HEK293 (cell line): Measurements from ENCODE around the gene SLC8A2.

Experiments used
- FEZF1 ChIP-seq: fragments of 450-650 bp; formaldehyde crosslinking; IDR thresholded peaks from 2 replicates; pipeline ENCODE4 v1.5.1; 2016; ENCODE audit warnings: missing biosample characterization, missing genetic modification characterization
- GLIS1 ChIP-seq: fragments of 450-650 bp; formaldehyde crosslinking; IDR thresholded peaks from 2 replicates; pipeline ENCODE4 v1.5.1; 2016; ENCODE audit warnings: missing biosample characterization, missing genetic modification characterization
- HOXA7 ChIP-seq: sonication (generic); formaldehyde crosslinking; IDR thresholded peaks from 2 replicates; pipeline ENCODE4 v1.8.1; 2022; ENCODE audit warnings: missing genetic modification reagents, borderline replicate concordance
- KLF1 ChIP-seq: fragments of 450-650 bp; formaldehyde crosslinking; IDR thresholded peaks from 2 replicates; pipeline ENCODE4 v1.5.1; 2016; ENCODE audit warnings: missing biosample characterization, missing genetic modification characterization
- KLF7 ChIP-seq: fragments of 450-650 bp; formaldehyde crosslinking; IDR thresholded peaks from 2 replicates; pipeline ENCODE4 v1.5.1; 2016; ENCODE audit warnings: missing biosample characterization, missing genetic modification characterization, borderline replicate concordance
- PRDM1 ChIP-seq: fragments of 450-650 bp; formaldehyde crosslinking; IDR thresholded peaks from 2 replicates; pipeline ENCODE4; 2016; ENCODE audit warnings: missing biosample characterization, missing genetic modification characterization
- SP2 ChIP-seq: fragments of 450-650 bp; formaldehyde crosslinking; IDR thresholded peaks from 2 replicates; pipeline ENCODE4 v1.5.1; 2016; ENCODE audit warnings: missing biosample characterization, missing genetic modification characterization
- TCF7L2 ChIP-seq: IDR thresholded peaks from 2 replicates; pipeline ENCODE4 v1.6.1; 2011; ENCODE audit warnings: low read depth, mild to moderate bottlenecking, inconsistent platforms, low read length, moderate library complexity, borderline replicate concordance
- TRIM28 ChIP-seq: IDR thresholded peaks from 2 replicates; pipeline ENCODE4 v1.6.1; 2011; ENCODE audit warnings: low read length, control low read depth, borderline replicate concordance
- ZBTB1 ChIP-seq: fragments of 450-650 bp; formaldehyde crosslinking; IDR thresholded peaks from 2 replicates; pipeline ENCODE4 v1.5.1; 2016; ENCODE audit warnings: missing biosample characterization, missing genetic modification characterization
- ZEB2 ChIP-seq: fragments of 450-650 bp; formaldehyde crosslinking; IDR thresholded peaks from 2 replicates; pipeline ENCODE4 v1.5.1; 2016; ENCODE audit warnings: missing biosample characterization, missing genetic modification characterization
- ZNF112 ChIP-seq: fragments of 450-650 bp; formaldehyde crosslinking; IDR thresholded peaks from 2 replicates; pipeline ENCODE4 v1.5.0; 2017; ENCODE audit warnings: missing biosample characterization, missing genetic modification characterization
- ZNF132 ChIP-seq: fragments of 450-650 bp; formaldehyde crosslinking; IDR thresholded peaks from 2 replicates; pipeline ENCODE4 v1.5.1; 2017; ENCODE audit warnings: missing biosample characterization, missing genetic modification characterization, borderline replicate concordance
- ZNF146 ChIP-seq: fragments of 450-650 bp; formaldehyde crosslinking; IDR thresholded peaks from 2 replicates; pipeline ENCODE4 v1.5.1; 2016; ENCODE audit warnings: missing biosample characterization, missing genetic modification characterization
- ZNF157 ChIP-seq: fragments of 450-650 bp; formaldehyde crosslinking; IDR thresholded peaks from 2 replicates; pipeline ENCODE4 v1.5.1; 2016; ENCODE audit warnings: missing biosample characterization, missing genetic modification characterization
- ZNF175 ChIP-seq: fragments of 450-650 bp; formaldehyde crosslinking; IDR thresholded peaks from 2 replicates; pipeline ENCODE4 v1.5.1; 2016; ENCODE audit warnings: missing biosample characterization, missing genetic modification characterization
- ZNF221 ChIP-seq: fragments of 450-650 bp; formaldehyde crosslinking; IDR thresholded peaks from 2 replicates; pipeline ENCODE4 v1.5.1; 2017; ENCODE audit warnings: missing biosample characterization, missing genetic modification characterization, borderline replicate concordance
- ZNF23 ChIP-seq: fragments of 450-650 bp; formaldehyde crosslinking; IDR thresholded peaks from 2 replicates; pipeline ENCODE4 v1.5.1; 2016; ENCODE audit warnings: missing biosample characterization, missing genetic modification characterization, borderline replicate concordance
- ZNF324 ChIP-seq: fragments of 450-650 bp; formaldehyde crosslinking; IDR thresholded peaks from 2 replicates; pipeline ENCODE4 v1.5.1; 2016; ENCODE audit warnings: missing biosample characterization, missing genetic modification characterization
- ZNF341 ChIP-seq: fragments of 450-650 bp; formaldehyde crosslinking; IDR thresholded peaks from 2 replicates; pipeline ENCODE4; 2016; ENCODE audit warnings: low read depth, missing biosample characterization, missing genetic modification characterization
- ZNF37A ChIP-seq: fragments of 450-650 bp; IDR thresholded peaks from 2 replicates; pipeline ENCODE4 v1.5.1; 2018; ENCODE audit warnings: missing biosample characterization, missing genetic modification characterization
- ZNF426 ChIP-seq: fragments of 450-650 bp; formaldehyde crosslinking; IDR thresholded peaks from 2 replicates; pipeline ENCODE4 v1.5.1; 2017; ENCODE audit warnings: missing biosample characterization, missing genetic modification characterization, mild to moderate bottlenecking, inconsistent platforms, moderate library complexity
- ZNF549 ChIP-seq: fragments of 450-650 bp; IDR thresholded peaks from 2 replicates; pipeline ENCODE4 v1.5.1; 2018; ENCODE audit warnings: missing biosample characterization, missing genetic modification characterization, mild to moderate bottlenecking, inconsistent platforms, moderate library complexity
- ZNF571 ChIP-seq: fragments of 450-650 bp; formaldehyde crosslinking; IDR thresholded peaks from 2 replicates; pipeline ENCODE4 v1.5.0; 2017; ENCODE audit warnings: missing biosample characterization, missing genetic modification characterization
- ZNF610 ChIP-seq: fragments of 450-650 bp; formaldehyde crosslinking; IDR thresholded peaks from 2 replicates; pipeline ENCODE4 v1.5.1; 2016; ENCODE audit warnings: missing biosample characterization, missing genetic modification characterization, borderline replicate concordance
- ZNF626 ChIP-seq: fragments of 450-650 bp; sonication (Bioruptor Pico); formaldehyde crosslinking; IDR thresholded peaks from 2 replicates; pipeline ENCODE4 v1.5.1; 2018; ENCODE audit warnings: missing biosample characterization, missing genetic modification characterization, inconsistent platforms
- ZNF629 ChIP-seq: fragments of 450-650 bp; formaldehyde crosslinking; IDR thresholded peaks from 2 replicates; pipeline ENCODE4 v1.5.1; 2017; ENCODE audit warnings: missing biosample characterization, missing genetic modification characterization
- ZNF707 ChIP-seq: fragments of 450-650 bp; formaldehyde crosslinking; IDR thresholded peaks from 2 replicates; pipeline ENCODE4 v1.5.1; 2016; ENCODE audit warnings: missing biosample characterization, missing genetic modification characterization
- ZNF776 ChIP-seq: fragments of 450-650 bp; formaldehyde crosslinking; IDR thresholded peaks from 2 replicates; pipeline ENCODE4 v1.5.0; 2017; ENCODE audit warnings: missing biosample characterization, missing genetic modification characterization, borderline replicate concordance
- ZNF777 ChIP-seq: fragments of 450-650 bp; formaldehyde crosslinking; IDR thresholded peaks from 2 replicates; pipeline ENCODE4 v1.5.1; 2017; ENCODE audit warnings: missing biosample characterization, missing genetic modification characterization, borderline replicate concordance
- ZNF792 ChIP-seq: fragments of 450-650 bp; formaldehyde crosslinking; IDR thresholded peaks from 2 replicates; pipeline ENCODE4 v1.5.1; 2016; ENCODE audit warnings: missing biosample characterization, missing genetic modification characterization
- ZSCAN16 ChIP-seq: fragments of 450-650 bp; formaldehyde crosslinking; IDR thresholded peaks from 2 replicates; pipeline ENCODE4 v1.5.1; 2016; ENCODE audit warnings: missing biosample characterization, missing genetic modification characterization
- TF ChIP-seq, protein P1 (sequence below): fragments of 450-650 bp; formaldehyde crosslinking; IDR thresholded peaks from 2 replicates; pipeline ENCODE4 v1.5.1; 2016; ENCODE audit warnings: missing biosample characterization, missing genetic modification characterization, low read depth
- TF ChIP-seq, protein P2 (sequence below): fragments of 450-650 bp; formaldehyde crosslinking; IDR thresholded peaks from 2 replicates; pipeline ENCODE4 v1.5.1; 2016; ENCODE audit warnings: missing biosample characterization, missing genetic modification characterization
- TF ChIP-seq, protein P3 (sequence below): fragments of 450-650 bp; formaldehyde crosslinking; IDR thresholded peaks from 2 replicates; pipeline ENCODE4 v1.5.1; 2016; ENCODE audit warnings: missing biosample characterization, missing genetic modification characterization
- TF ChIP-seq, protein P4 (sequence below): fragments of 450-650 bp; IDR thresholded peaks from 2 replicates; pipeline ENCODE4 v1.5.1; 2018; ENCODE audit warnings: missing biosample characterization, mild to moderate bottlenecking, missing genetic modification characterization

Gene SLC8A2

DNA sequence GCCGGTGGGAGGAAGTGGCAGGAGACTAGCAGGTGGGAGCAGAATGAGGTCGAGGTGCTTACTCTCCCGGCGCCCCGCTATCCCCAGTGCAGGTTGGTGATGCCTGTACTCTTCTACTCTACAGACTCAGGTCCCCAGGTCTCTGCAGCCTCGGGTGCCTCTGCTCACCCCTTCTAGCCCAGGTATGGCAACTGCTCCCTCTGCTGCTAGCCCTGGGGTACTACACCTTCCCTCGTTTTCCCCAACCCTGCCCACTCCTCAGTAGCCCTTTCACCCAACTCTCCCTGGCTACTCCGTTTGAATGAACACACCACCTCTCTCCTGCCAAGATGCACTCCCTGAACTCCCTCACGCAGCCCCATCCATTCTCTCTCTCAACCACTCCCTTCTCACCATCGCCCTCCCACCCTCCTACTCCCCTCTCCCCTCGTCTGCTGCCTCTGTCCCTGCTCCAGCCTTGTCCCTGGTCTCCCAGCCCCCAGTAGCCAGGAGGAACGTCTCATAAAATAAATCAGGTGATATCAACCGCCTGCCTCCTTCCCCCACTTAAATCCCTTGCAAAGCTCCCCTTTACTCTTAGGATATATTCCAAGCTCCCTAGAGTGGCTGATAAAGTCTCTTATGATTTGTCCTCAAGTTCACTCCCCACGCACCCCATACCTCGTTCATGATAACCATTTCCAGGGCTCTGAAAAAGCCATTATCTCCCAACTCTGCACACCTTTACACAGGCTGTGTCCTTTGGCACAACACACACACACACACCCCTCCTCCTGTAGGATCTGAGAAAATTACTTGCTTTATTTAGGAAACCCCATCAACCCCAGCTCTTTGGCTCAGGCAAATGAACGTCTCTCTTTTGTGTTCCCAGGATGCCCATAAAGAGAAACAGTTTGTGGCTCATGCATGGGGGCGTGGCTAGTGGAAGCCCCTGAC is 44.2 kb downstream of the SLC8A2 start (continued):
- TF ChIP-seq TCF7L2 (no peak), ZNF777 (tag by site-specific recombination) (peak; percentile 67; the same call in 1 of the 2 replicates), ZNF571 (tag by site-specific recombination) (no peak), ZNF157 (tag by site-specific recombination) (peak; percentile 22; the same call in 1 of the 2 replicates), ZNF549 (tag by site-specific recombination) (no peak), ZNF776 (tag by site-specific recombination) (no peak), ZNF626 (tag by site-specific recombination) (no peak), PRDM1 (tag by site-specific recombination) (peak; percentile 100), ZNF341 (tag by site-specific recombination) (no peak), HOXA7 (CRISPR knock-in tag) (no peak), ZNF23 (tag by site-specific recombination) (no peak), ZNF426 (no peak), ZNF792 (tag by site-specific recombination) (no peak), ZNF37A (tag by site-specific recombination) (no peak), FEZF1 (tag by site-specific recombination) (peak; percentile 13; the same call in 1 of the 2 replicates), ZNF707 (no peak), ZBTB1 (tag by site-specific recombination) (no peak), GLIS1 (tag by site-specific recombination) (peak; percentile 65; the same call in 1 of the 2 replicates), SP2 (tag by site-specific recombination) (peak; percentile 27; the same call in 1 of the 2 replicates), ZNF132 (tag by site-specific recombination) (no peak), KLF1 (tag by site-specific recombination) (peak; percentile 57; the same call in 1 of the 2 replicates), ZSCAN16 (tag by site-specific recombination) (no peak), ZNF175 (no peak), ZNF112 (tag by site-specific recombination) (no peak), ZNF324 (tag by site-specific recombination) (no peak), TRIM28 (no peak), ZNF146 (tag by site-specific recombination) (no peak), ZNF610 (tag by site-specific recombination) (no peak), ZNF221 (tag by site-specific recombination) (no peak), ZNF629 (tag by site-specific recombination) (peak; percentile 13; the same call in 1 of the 2 replicates), ZEB2 (tag by site-specific recombination) (peak; percentile 68; the same call in 1 of the 2 replicates), KLF7 (no peak)
- TF ChIP-seq, protein P1, sequence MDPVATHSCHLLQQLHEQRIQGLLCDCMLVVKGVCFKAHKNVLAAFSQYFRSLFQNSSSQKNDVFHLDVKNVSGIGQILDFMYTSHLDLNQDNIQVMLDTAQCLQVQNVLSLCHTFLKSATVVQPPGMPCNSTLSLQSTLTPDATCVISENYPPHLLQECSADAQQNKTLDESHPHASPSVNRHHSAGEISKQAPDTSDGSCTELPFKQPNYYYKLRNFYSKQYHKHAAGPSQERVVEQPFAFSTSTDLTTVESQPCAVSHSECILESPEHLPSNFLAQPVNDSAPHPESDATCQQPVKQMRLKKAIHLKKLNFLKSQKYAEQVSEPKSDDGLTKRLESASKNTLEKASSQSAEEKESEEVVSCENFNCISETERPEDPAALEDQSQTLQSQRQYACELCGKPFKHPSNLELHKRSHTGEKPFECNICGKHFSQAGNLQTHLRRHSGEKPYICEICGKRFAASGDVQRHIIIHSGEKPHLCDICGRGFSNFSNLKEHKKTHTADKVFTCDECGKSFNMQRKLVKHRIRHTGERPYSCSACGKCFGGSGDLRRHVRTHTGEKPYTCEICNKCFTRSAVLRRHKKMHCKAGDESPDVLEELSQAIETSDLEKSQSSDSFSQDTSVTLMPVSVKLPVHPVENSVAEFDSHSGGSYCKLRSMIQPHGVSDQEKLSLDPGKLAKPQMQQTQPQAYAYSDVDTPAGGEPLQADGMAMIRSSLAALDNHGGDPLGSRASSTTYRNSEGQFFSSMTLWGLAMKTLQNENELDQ (tag by site-specific recombination) = no peak
- TF ChIP-seq, protein P2, sequence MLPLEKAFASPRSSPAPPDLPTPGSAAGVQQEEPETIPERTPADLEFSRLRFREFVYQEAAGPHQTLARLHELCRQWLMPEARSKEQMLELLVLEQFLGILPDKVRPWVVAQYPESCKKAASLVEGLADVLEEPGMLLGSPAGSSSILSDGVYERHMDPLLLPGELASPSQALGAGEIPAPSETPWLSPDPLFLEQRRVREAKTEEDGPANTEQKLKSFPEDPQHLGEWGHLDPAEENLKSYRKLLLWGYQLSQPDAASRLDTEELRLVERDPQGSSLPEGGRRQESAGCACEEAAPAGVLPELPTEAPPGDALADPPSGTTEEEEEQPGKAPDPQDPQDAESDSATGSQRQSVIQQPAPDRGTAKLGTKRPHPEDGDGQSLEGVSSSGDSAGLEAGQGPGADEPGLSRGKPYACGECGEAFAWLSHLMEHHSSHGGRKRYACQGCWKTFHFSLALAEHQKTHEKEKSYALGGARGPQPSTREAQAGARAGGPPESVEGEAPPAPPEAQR (tag by site-specific recombination) = no peak
- TF ChIP-seq, protein P3, sequence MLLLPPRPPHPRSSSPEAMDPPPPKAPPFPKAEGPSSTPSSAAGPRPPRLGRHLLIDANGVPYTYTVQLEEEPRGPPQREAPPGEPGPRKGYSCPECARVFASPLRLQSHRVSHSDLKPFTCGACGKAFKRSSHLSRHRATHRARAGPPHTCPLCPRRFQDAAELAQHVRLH (tag by site-specific recombination) = no peak
- TF ChIP-seq, protein P4, sequence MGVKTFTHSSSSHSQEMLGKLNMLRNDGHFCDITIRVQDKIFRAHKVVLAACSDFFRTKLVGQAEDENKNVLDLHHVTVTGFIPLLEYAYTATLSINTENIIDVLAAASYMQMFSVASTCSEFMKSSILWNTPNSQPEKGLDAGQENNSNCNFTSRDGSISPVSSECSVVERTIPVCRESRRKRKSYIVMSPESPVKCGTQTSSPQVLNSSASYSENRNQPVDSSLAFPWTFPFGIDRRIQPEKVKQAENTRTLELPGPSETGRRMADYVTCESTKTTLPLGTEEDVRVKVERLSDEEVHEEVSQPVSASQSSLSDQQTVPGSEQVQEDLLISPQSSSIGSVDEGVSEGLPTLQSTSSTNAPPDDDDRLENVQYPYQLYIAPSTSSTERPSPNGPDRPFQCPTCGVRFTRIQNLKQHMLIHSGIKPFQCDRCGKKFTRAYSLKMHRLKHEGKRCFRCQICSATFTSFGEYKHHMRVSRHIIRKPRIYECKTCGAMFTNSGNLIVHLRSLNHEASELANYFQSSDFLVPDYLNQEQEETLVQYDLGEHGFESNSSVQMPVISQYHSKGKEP (tag by site-specific recombination) = no peak
